ENCODE measurements around the gene NOP14.
A peak's percentile ranks its signal among the peaks of the same experiment; 100 is the strongest.

Gene NOP14

DNA sequence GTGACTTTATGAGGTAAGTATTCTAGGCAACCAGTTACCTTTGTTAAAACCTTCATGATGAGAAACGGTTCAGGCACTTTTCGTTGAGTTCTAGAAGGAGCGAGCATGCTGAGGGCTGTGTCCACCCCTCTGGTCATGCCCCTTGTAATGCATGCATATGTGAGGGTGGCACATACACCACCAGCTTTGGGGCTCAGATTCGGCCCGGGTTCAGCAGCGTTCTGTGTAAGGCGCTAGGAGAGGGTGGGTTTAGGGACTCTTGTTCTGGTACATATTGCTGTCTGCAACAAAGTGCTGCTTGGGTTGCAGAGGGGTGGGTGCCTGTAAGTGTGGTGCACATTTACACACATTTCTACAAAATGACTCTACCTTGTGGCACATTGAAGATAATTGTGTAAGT, 54.5 kb downstream of the NOP14 start:
- DNase-seq: no peak

DNA sequence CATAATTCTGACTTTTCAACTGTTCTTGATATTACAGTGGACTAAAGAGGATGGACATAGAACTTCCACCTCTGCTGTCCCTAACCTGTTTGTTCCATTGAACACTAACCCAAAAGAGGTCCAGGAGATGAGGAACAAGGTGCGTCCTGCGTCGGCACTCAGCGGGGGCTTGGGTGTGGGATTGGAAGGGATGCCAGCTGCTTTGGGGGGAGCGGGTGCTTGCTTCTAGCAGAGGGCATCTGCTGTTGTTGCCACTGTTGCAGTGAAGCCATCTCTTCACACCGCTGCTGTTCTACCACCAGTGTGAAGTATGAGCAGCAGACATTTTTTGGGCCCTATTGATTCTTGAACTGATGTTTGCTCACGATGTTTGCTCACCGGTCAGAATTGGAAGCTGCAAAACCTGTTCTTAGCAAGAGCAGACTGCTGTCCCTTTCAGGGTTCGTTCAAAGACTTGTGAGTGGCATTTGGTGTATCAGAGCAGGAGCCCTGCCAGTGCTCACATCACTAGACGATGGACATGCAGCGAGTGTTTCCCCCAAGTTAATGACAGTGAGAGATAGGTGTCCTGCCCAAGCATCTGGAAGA, 55.4 kb downstream of the NOP14 start:
- peak; percentile 54 for DNase-seq

DNA sequence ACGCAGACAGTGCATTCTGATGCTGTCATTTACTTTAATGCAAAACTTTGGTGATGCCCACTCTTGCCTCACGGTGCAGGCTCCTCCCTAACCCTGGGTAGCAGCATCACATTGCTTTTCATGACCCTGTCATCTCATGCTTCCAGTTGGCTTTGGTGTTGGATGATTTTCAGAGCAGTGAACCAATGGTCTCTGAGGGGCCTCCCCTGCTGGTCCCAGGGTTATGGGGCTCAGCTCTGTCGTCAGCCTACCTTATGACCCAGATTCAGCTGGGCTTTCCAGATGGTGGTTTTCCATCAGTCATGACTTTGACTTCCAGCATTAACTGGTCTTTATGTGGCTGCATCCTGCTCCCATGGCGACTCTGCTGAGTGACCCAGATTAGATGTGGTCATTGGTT, 56.0 kb downstream of the NOP14 start:
- DNase-seq: no peak

DNA sequence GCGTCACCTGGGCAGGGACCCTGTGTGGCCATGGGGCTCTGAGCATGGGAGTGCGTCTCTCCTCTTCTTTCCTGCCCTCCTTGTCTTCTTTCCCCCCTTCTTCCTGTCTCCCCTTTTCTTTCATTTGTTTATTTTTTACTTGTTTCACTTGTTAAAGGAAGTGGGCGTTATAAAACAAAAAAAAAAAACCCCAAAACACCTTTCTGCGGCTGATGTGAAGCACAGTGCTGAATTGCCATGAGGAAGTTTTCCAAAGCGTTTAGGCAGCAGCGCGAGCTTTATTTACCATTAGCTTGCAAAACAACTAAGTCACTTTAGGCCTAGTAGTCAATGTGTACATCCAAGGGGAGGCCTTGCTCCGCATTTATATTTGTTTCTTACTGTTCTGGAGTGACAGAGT, 57.0 kb downstream of the NOP14 start:
- no peak for DNase-seq

DNA sequence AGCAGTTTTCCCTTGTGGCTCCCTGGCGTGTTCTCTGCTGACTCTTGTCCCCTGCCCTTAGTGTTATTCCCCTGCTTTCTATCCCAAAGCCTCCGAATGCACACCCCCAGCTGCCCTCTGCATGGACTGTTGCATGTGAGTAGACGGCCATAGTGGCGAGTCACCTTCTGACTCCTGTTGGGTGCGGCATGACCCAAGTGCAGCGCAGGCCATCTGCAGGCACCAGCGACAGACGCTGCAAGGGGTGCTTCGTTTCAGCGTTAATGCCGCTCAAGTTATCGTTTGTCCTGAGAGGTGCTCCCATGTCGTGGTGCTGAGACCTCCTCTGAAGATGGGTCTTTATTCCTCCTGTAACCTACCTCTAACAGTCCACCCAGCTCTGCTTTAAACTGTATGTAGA, 57.7 kb downstream of the NOP14 start:
- DNase-seq: no peak

DNA sequence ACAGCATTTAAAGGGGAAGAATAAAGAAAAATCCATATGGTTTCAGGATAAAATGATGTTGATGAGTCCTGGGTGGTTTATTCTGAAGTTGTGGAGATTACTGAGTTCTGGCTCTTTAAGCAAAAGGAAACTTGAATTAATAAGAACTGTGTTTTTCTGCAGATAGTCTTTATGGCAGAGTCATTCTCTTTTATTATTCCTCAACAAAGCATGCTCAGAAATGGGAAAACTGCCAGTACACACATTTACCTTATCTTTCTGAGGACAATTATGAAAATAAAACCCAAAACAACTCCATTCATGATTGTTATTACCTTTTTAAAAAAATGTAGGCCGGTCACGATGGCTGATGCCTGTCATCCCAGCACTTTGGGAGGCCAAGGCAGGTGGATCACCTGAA, 61.1 kb downstream of the NOP14 start:
- DNase-seq: peak; percentile 1

DNA sequence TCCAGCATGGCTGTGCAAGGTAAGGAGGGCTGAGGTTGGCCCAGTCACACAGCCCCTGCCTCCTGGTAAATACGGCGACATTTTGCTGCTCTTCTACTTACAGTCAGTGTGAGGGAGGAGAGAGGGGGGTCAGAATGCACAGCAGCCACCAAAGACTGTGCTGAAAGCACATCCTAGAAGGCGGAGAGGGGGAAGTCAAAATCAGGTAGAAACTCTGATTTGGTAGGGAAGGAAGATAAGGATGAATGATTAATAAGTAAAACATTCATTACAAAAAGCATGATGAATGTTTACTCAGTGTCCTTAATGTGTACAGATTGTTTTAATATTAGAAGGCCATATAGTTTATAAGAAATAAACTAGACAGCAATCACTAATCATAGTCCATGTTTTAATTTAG, 62.0 kb downstream of the NOP14 start:
- DNase-seq: no peak

DNA sequence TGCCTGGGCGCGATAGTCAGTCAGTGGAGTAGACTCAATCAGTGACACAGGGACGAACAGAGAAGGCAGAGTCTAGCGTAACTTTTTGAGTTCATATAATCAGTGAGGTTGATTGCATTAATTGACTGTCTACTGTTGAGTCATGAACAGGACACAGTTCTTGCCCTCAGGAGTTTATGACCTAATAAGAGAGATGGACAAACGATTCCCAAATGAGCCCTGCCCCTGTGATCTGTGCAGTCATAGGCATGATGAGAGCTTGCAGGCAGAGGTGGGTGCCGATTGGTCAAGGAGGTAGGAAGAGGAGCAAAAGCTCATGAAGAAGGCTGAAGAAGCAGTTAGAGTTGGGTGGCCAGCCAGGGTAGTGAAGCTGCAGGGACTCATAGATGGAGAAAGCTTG, 62.5 kb downstream of the NOP14 start:
- no peak for DNase-seq

DNA sequence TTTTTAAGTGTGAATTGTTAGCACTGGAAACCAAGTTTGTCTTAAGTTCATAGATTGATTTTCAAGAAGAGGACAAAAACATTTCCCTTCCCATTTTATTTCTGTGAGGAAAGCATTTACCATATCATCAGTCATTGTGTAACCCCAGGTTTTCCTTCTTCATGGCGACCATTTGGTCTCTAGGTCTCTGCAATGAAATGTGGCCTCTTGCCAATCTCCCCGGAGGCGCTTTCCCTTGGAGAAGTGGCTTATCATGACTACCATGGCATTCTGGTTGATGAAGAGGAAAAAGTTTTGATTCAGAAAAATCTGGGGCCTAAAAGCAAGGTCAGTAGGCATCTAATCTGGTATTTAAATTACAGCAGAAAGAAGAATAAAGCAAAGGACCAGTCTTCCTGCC, 65.2 kb downstream of the NOP14 start:
- DNase-seq: no peak

DNA sequence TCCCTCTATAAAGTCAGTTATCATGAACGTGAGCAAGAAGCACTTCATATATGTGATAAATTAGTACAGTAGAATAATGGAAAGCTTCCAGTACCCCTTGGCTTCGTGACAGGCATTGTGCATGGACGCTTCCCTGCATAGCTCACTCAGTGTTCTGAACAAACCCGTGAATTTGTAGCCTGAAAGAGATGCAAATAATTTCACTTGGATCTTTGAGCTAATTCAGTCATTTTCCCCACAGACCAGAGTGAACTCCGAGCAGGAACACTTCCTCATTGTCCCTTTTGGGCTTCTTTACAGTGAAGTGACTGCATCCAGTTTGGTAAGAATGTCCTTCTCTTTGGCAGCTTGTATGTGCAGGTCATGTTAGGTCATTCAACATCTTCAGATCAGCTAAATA, 69.4 kb downstream of the NOP14 start:
- DNase-seq: no peak

DNA sequence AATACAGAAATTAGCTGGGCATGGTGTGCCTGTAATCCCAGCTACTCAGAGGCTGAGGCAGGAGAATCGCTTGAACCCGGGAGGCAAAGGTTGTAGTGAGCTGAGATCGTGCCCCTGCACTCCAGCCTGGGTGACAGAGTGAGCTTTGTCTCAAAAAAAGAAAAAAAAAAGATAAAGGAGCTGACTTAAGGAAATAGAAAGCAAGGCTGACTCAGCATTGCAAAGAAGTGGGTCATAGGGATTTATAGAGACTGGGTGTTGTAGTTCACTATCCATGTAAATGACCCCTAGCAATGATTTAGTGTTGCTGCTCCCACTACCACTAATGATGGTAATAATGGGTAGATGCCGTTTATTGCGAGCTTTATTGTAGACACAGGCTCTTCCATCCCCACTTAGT, 71.9 kb downstream of the NOP14 start:
- no peak for DNase-seq

DNA sequence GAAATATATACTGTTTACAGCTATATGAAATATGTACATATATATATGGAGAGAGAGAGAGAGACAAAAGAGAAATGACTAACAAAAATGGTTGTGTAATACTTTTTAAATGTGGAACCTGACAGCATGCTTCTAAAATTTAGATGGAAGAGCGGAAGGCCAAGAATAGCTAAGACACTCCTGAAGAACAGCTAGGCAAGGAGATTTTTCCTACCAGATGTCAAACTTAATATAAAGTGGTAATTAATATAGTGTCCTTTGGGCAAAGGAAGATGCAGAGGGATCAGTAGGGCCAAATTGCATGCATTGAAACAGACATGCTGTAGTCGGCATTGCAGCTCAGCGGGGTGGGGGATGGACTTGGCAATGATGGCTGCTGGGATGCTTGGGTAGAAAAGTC, 74.3 kb downstream of the NOP14 start:
- no peak for DNase-seq

All from NCI-H2029 (cell line).